ENCODE measurements around the gene ATP5F1D. TPM values are rescaled to one million over a fixed set of nuclear protein-coding genes. Genes with fewer than 3 reads are reported as not detected.

The ATP5F1D gene
- total RNA-seq, 1 donor from 2014 or later: 213 TPM

- intact Hi-C loops (cut with micrococcal nuclease): loop anchor here (2.0 to 5.0 kb wide), 2 partner anchors 161 to 234 kb away; partner anchors contain the start of genes ADAMTSL5 and RPS15
Measured at GRCh38 chr19:1278074-1278473, 36.5 kb downstream of the ATP5F1D start.

- intact Hi-C loops (cut with micrococcal nuclease): loop anchor here (1.0 to 5.0 kb wide), 3 partner anchors 93 to 233 kb away; partner anchors contain the start of genes ADAMTSL5 and RPS15
Measured at GRCh38 chr19:1278713-1279660, 37.4 kb downstream of the ATP5F1D start.

GRCh38 chr19:1279782-1280341 lies 38.3 kb downstream of the ATP5F1D start:
- intact Hi-C loops (cut with micrococcal nuclease): loop anchor here (1.0 to 5.0 kb wide), 3 partner anchors 92 to 232 kb away; partner anchors contain the start of genes ADAMTSL5 and RPS15

- intact Hi-C loops (cut with micrococcal nuclease): no loop called here
Measured at GRCh38 chr19:1280636-1281568, 39.4 kb downstream of the ATP5F1D start.

GRCh38 chr19:1281569-1282287 lies 40.2 kb downstream of the ATP5F1D start:
- intact Hi-C loops (cut with micrococcal nuclease): no loop called here

GRCh38 chr19:1282588-1283206 lies 41.1 kb downstream of the ATP5F1D start:
- intact Hi-C loops (cut with micrococcal nuclease): no loop called here

GRCh38 chr19:1283207-1283916 lies 41.8 kb downstream of the ATP5F1D start:
- intact Hi-C loops (cut with micrococcal nuclease): no loop called here

- intact Hi-C loops (cut with micrococcal nuclease): no loop called here
Measured at GRCh38 chr19:1283917-1284292, 42.4 kb downstream of the ATP5F1D start.

GRCh38 chr19:1284293-1284978 lies 42.9 kb downstream of the ATP5F1D start:
- intact Hi-C loops (cut with micrococcal nuclease): no loop called here

GRCh38 chr19:1284979-1285736 lies 43.6 kb downstream of the ATP5F1D start:
- intact Hi-C loops (cut with micrococcal nuclease): no loop called here

- intact Hi-C loops (cut with micrococcal nuclease): no loop called here
Measured at GRCh38 chr19:1285737-1286360, 44.3 kb downstream of the ATP5F1D start, which contains the start of gene EFNA2. Gene EFNA2, plus strand, starts transcription at chr19:1285873. Its CDS starts 296 bp downstream, at chr19:1286169.

- intact Hi-C loops (cut with micrococcal nuclease): no loop called here
Measured at GRCh38 chr19:1286487-1287353, 45.2 kb downstream of the ATP5F1D start.

GRCh38 chr19:1287354-1288225 lies 46.0 kb downstream of the ATP5F1D start:
- intact Hi-C loops (cut with micrococcal nuclease): no loop called here

- intact Hi-C loops (cut with micrococcal nuclease): no loop called here
Measured at GRCh38 chr19:1288226-1288612, 46.7 kb downstream of the ATP5F1D start.

GRCh38 chr19:1288833-1289685 lies 47.5 kb downstream of the ATP5F1D start:
- intact Hi-C loops (cut with micrococcal nuclease): no loop called here

Data from T-helper 2 cell treated with Interferon-gamma antibody and Interleukin-4, amounts not matched to agents 100 ng/mL and 5 ng/mL, for 36 hours (primary cell).